Psoas muscle (tissue), 8 donors: Measurements from ENCODE around the gene IRS1. TPM values are rescaled to one million over a fixed set of nuclear protein-coding genes. Genes with fewer than 3 reads are reported as not detected.

Experiments used
- ATAC-seq, 4 donors: fragments of 200-7000 bp; cut with Tn5 transposase; one replicate each; pipeline ENCODE4 v1.9.1; 2020; ENCODE audit warnings: moderate library complexity in 3 of 4, mild to moderate bottlenecking in 2 of 4
- DNase-seq, 2 donors: peaks; one replicate each; pipeline ENCODE4 v3.0.0-alpha.2; 2020
- H3K27ac ChIP-seq: fragments of 200-600 bp; one replicate; pipeline ENCODE4 v1.8.0; 2022
- H3K27me3 ChIP-seq, 3 donors: fragments of 200-600 bp in 1 of 3; one replicate each; pipeline versions ENCODE4 v1.6.1 to v1.8.0; 2013 to 2022; ENCODE audit warnings: low read length in 2 of 3, mild to moderate bottlenecking in 2 of 3, moderate library complexity in 1 of 3; ENCODE audit not compliant: insufficient read depth in 3 of 3
- H3K36me3 ChIP-seq, 2 donors: fragments of 200-600 bp in 1 of 2; one replicate each; pipeline versions ENCODE4 v1.6.1 to v1.8.0; 2013 to 2022; ENCODE audit warnings: low read depth in 1 of 2, mild to moderate bottlenecking in 1 of 2, moderate library complexity in 1 of 2; ENCODE audit not compliant: insufficient read depth in 1 of 2
- H3K4me1 ChIP-seq: fragments of 200-600 bp; one replicate; pipeline ENCODE4 v1.8.0; 2022
- H3K4me3 ChIP-seq: fragments of 200-600 bp; one replicate; pipeline ENCODE4 v1.8.0; 2022; ENCODE audit warnings: mild to moderate bottlenecking
- H3K9me3 ChIP-seq: fragments of 200-600 bp; one replicate; pipeline ENCODE4 v1.8.0; 2022
- WGBS, 3 donors: extraction: QIAGEN DNeasy Blood & Tissue Kit; methylation state at CpG; one replicate each; pipeline versions ENCODE4 v1.1.6 to v1.1.7; 2013; 5-methylcytosine and 5-hydroxymethylcytosine counted together
- intact Hi-C, 2 donors: fragments of 100-400 bp; cut with DNase I; formaldehyde crosslinking; loops; one replicate each; pipeline versions ENCODE4 v1.11.0 to v1.14.2; 2022
- polyA plus RNA-seq, 3 donors: library from polyadenylated mRNA; stranded (reverse); fragments of 200-250 nt; gene quantifications; one replicate each; pipeline ENCODE4 v1.2.3, GENCODE V29; 2013
- total RNA-seq, 4 donors: library from RNA; stranded (reverse); fragmentation: NEBNext Ultra II Directional in 2 of 4; extraction: Animal tissue kit (Norgen Biotek cat#: 25700) in 2 of 4; gene quantifications; one replicate each; pipeline versions ENCODE4 v1.2.1 to v1.2.4, GENCODE V29; 2021 to 2023
- TF ChIP-seq, protein P1 (sequence below): fragments of 200-600 bp; IDR thresholded peaks from one replicate; pipeline ENCODE4 v1.8.0; 2022; ENCODE audit warnings: antibody characterized with exemption
- donor health status: healthy with polysubstance abuse.
- donor health status: DM: no; HTN: no; CAD: no; lungs with moderate emphysema.
- donor health status: Bipolar disorder and iron deficiency.
- donor health status: healthy.
- donor health status: DM: yes; HTN: yes; CAD: no.
- donor health status: DM: no; HTN: no; CAD: no.
- donor health status: DM: no; HTN: no; CAD: no.
- donor health status: DM: yes; HTN: yes; CAD: no.

Gene IRS1
- total and polyA plus RNA-seq, 7 donors = 2.5 to 21.0 (median 11.9) TPM

- Histone ChIP-seq H3K4me3 (peak overlapping the region; percentile 89), H3K27me3 (no peaks in the 10 kb centered on the region), H3K27ac (peak overlapping the region; percentile 99), H3K4me1 (peaks cover 51% of the 10 kb centered on the region), H3K36me3 (no peaks in the 10 kb centered on the region), H3K9me3 (no peaks in the 10 kb centered on the region)
- intact Hi-C loops = loop anchor here (2.0 to 10.0 kb wide), 10 partner anchors 56 to 668 kb away; no protein-coding TSS in a partner anchor
- 1 to 2% (median 1%) methylated on average over 67 to 80 of the region's 80 CpGs for WGBS, 3 donors
- ATAC-seq (peak in 3 of 4 donors; percentile 36 to 44 (median 39)), DNase-seq (peak; percentile 56 to 78)
- TF ChIP-seq, protein P1, sequence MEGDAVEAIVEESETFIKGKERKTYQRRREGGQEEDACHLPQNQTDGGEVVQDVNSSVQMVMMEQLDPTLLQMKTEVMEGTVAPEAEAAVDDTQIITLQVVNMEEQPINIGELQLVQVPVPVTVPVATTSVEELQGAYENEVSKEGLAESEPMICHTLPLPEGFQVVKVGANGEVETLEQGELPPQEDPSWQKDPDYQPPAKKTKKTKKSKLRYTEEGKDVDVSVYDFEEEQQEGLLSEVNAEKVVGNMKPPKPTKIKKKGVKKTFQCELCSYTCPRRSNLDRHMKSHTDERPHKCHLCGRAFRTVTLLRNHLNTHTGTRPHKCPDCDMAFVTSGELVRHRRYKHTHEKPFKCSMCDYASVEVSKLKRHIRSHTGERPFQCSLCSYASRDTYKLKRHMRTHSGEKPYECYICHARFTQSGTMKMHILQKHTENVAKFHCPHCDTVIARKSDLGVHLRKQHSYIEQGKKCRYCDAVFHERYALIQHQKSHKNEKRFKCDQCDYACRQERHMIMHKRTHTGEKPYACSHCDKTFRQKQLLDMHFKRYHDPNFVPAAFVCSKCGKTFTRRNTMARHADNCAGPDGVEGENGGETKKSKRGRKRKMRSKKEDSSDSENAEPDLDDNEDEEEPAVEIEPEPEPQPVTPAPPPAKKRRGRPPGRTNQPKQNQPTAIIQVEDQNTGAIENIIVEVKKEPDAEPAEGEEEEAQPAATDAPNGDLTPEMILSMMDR = no peak
Observed at GRCh38 chr2:226798422-226799210, 1.0 kb downstream of the IRS1 start.

- intact Hi-C loops = loop anchor here (2.0 to 10.0 kb wide), 11 partner anchors 56 to 667 kb away; no protein-coding TSS in a partner anchor
- DNase-seq = peak in 1 of 2 donors; percentile 55
Observed at GRCh38 chr2:226797989-226798421, 1.6 kb downstream of the IRS1 start.

GRCh38 chr2:226797289-226797988, 2.2 kb downstream of the IRS1 start:
- Histone ChIP-seq H3K4me3 (peak overlapping the region; percentile 89), H3K9me3 (no peaks in the 10 kb centered on the region), H3K27me3 (no peaks in the 10 kb centered on the region), H3K27ac (peak overlapping the region; percentile 99), H3K36me3 (no peaks in the 10 kb centered on the region), H3K4me1 (peaks cover 59% of the 10 kb centered on the region)
- WGBS, 3 donors = 56 to 85% (median 59%) methylated on average over 45 to 50 of the region's 50 CpGs
- intact Hi-C loops = loop anchor here (2.0 to 10.0 kb wide), 9 partner anchors 55 to 643 kb away; no protein-coding TSS in a partner anchor
- TF ChIP-seq, protein P1 = no peak
- peak; percentile 53 to 73 for DNase-seq
- peak in 2 of 4 donors; percentile 2 to 4 for ATAC-seq

More at GRCh38 chr2:226797989-226798421, 1.6 kb downstream of the IRS1 start:
- Histone ChIP-seq H3K36me3 (no peaks in the 10 kb centered on the region), H3K4me1 (peaks cover 57% of the 10 kb centered on the region), H3K27ac (peak overlapping the region; percentile 99), H3K27me3 (no peaks in the 10 kb centered on the region), H3K9me3 (no peaks in the 10 kb centered on the region), H3K4me3 (peak overlapping the region; percentile 89)
- 27 to 55% (median 37%) methylated on average over 22 to 23 of the region's 23 CpGs for WGBS, 3 donors
- ATAC-seq = no peak
- TF ChIP-seq, protein P1 = no peak

GRCh38 chr2:226796840-226797288, 2.8 kb downstream of the IRS1 start:
- peaks cover 59% of the 10 kb centered on the region for H3K4me1 ChIP-seq
- H3K36me3 ChIP-seq = no peaks in the 10 kb centered on the region
- peak overlapping the region; percentile 99 for H3K27ac ChIP-seq
- no peaks in the 10 kb centered on the region for H3K9me3 ChIP-seq
- ATAC-seq (peak; percentile 57 to 69 (median 61)), DNase-seq (peak; percentile 60 to 83)
- TF ChIP-seq, protein P1 = peak; percentile 78
- peak overlapping the region; percentile 89 for H3K4me3 ChIP-seq
- no peaks in the 10 kb centered on the region for H3K27me3 ChIP-seq
- 36 to 64% (median 36%) methylated on average over 16 to 17 of the region's 17 CpGs for WGBS, 3 donors
- intact Hi-C loops = loop anchor here (2.0 to 10.0 kb wide), 9 partner anchors 55 to 642 kb away; no protein-coding TSS in a partner anchor
